Measurements from ENCODE around the gene COPZ2. TPM values are rescaled to one million over a fixed set of nuclear protein-coding genes. Genes with fewer than 3 reads are reported as not detected.

The COPZ2 gene
- total RNA-seq, 4 donors from 2014 or later: 54.1 to 103 (median 76.9) TPM

GRCh38 chr17:48025040-48025903 is 12.3 kb downstream of the COPZ2 start:
- no peak for TF ChIP-seq CTCF (IDR thresholded peaks at IDR 0.05; ENCODE audit: low read depth)

- TF ChIP-seq CTCF (IDR thresholded peaks at IDR 0.05; ENCODE audit: low read depth): no peak
These were observed 13.2 kb downstream of the COPZ2 start for GRCh38 chr17:48024149-48025039.

GRCh38 chr17:48023400-48024148 is 14.0 kb downstream of the COPZ2 start:
- no peak for TF ChIP-seq CTCF (IDR thresholded peaks at IDR 0.05; ENCODE audit: low read depth)

- TF ChIP-seq CTCF (IDR thresholded peaks at IDR 0.05; ENCODE audit: low read depth): no peak
These were observed 14.7 kb downstream of the COPZ2 start for GRCh38 chr17:48022901-48023300.

- no peak for TF ChIP-seq CTCF (IDR thresholded peaks at IDR 0.05; ENCODE audit: low read depth)
These were observed 15.7 kb downstream of the COPZ2 start for GRCh38 chr17:48021934-48022333.

- no peak for TF ChIP-seq CTCF (IDR thresholded peaks at IDR 0.05; ENCODE audit: low read depth)
These were observed 21.5 kb downstream of the COPZ2 start for GRCh38 chr17:48016112-48016511.

Measured in subcutaneous adipose tissue (tissue), 4 donors.